PC-3 (cell line): ENCODE data around the gene SEC61A2. TPM values are rescaled to one million over a fixed set of nuclear protein-coding genes. Genes with fewer than 3 reads are reported as not detected.
A peak's percentile ranks its signal among the peaks of the same experiment; 100 is the strongest.

Experiments used
- ATAC-seq: fragments of 200-7000 bp; cut with Tn5 transposase; 2 replicates; pipeline ENCODE4 v1.9.1; 2020; ENCODE audit warnings: mild to moderate bottlenecking, moderate library complexity
- BruUV-seq: library from RNA; stranded (reverse); fragments of 400-500 nt; replicated peaks from 2 replicates; lab custom pipeline; 2021; lab: Mats Ljungman, UMichigan
- CTCF ChIA-PET: fragments of 300-600 bp; sonication (Branson Sonifier 250); formaldehyde crosslinking; loops from one replicate; lab custom pipeline; 2022; ENCODE audit warnings: antibody characterized with exemption; lab: Charles Lee
- POLR2A ChIA-PET: fragments of 300-600 bp; sonication (Branson Sonifier 250); formaldehyde crosslinking; loops from one replicate; lab custom pipeline; 2022; ENCODE audit warnings: antibody characterized with exemption; ENCODE audit not compliant: unreplicated experiment; lab: Charles Lee
- DNase-seq: peaks from one replicate; pipeline ENCODE4 v3.0.0-alpha.2; 2015
- H2AFZ ChIP-seq: fragments of 300-600 bp; sonication (generic); 2 replicates; pipeline ENCODE4 v1.6.0; 2016; ENCODE audit warnings: antibody characterized with exemption, low read length
- H3F3A ChIP-seq: fragments of 300-600 bp; sonication (generic); one replicate; pipeline ENCODE4 v1.6.0; 2017; ENCODE audit warnings: antibody characterized with exemption, low read length, control low read depth, mild to moderate bottlenecking; ENCODE audit not compliant: unreplicated experiment
- H3K27ac ChIP-seq: fragments of 300-600 bp; sonication (generic); 2 replicates; pipeline ENCODE4 v1.5.1; 2016; ENCODE audit warnings: mild to moderate bottlenecking, low read length
- H3K27me3 ChIP-seq: fragments of 300-600 bp; sonication (generic); 2 replicates; pipeline ENCODE4 v1.6.1; 2016; ENCODE audit warnings: low read length, mixed read lengths
- H3K36me3 ChIP-seq: fragments of 300-600 bp; sonication (generic); 2 replicates; pipeline ENCODE4 v1.6.1; 2016; ENCODE audit warnings: low read depth, mixed run types, low read length, mixed read lengths
- H3K4me1 ChIP-seq: fragments of 300-600 bp; sonication (generic); 2 replicates; pipeline ENCODE4 v1.5.1; 2016; ENCODE audit warnings: low read length; ENCODE audit not compliant: insufficient read depth
- H3K4me2 ChIP-seq: fragments of 300-600 bp; sonication (generic); 2 replicates; pipeline ENCODE4 v1.6.0; 2016; ENCODE audit warnings: low read length
- H3K4me3 ChIP-seq: fragments of 300-600 bp; sonication (generic); 2 replicates; pipeline ENCODE4 v1.5.1; 2016; ENCODE audit warnings: mild to moderate bottlenecking, low read length, mixed read lengths
- H3K79me2 ChIP-seq: fragments of 300-600 bp; sonication (generic); 2 replicates; pipeline ENCODE4 v1.6.1; 2017; ENCODE audit warnings: low read length, mixed read lengths
- H3K9ac ChIP-seq: fragments of 300-600 bp; sonication (generic); 2 replicates; pipeline ENCODE4 v1.6.0; 2016; ENCODE audit warnings: mild to moderate bottlenecking, low read length
- H3K9me2 ChIP-seq: fragments of 300-600 bp; sonication (generic); replicated peaks from 2 replicates; pipeline ENCODE4 v1.6.1; 2016; ENCODE audit warnings: mixed run types, low read length, mixed read lengths
- H3K9me3 ChIP-seq: fragments of 300-600 bp; sonication (generic); 2 replicates; pipeline ENCODE4 v1.6.1; 2016; ENCODE audit warnings: low read length, mixed read lengths
- H4K20me1 ChIP-seq: fragments of 300-600 bp; sonication (generic); 2 replicates; pipeline ENCODE4 v1.6.1; 2016; ENCODE audit warnings: low read length, mixed read lengths
- CTCF ChIP-seq: fragments of 300-600 bp; sonication (generic); conservative IDR thresholded peaks from 2 replicates; pipeline ENCODE4 v1.5.1; 2017; ENCODE audit warnings: antibody characterized with exemption, low read depth, mild to moderate bottlenecking, low read length
- EZH2 ChIP-seq: fragments of 300-600 bp; sonication (generic); IDR thresholded peaks from one replicate; pipeline ENCODE4 v1.6.1; 2017; ENCODE audit warnings: antibody characterized with exemption, mild to moderate bottlenecking, low read length; ENCODE audit not compliant: unreplicated experiment
- EZH2phosphoT487 ChIP-seq: fragments of 300-600 bp; sonication (generic); IDR thresholded peaks from 2 replicates; pipeline ENCODE4 v1.6.1; 2018; ENCODE audit warnings: mild to moderate bottlenecking, antibody characterized with exemption, low read length, borderline replicate concordance
- intact Hi-C: fragments of 100-400 bp; cut with micrococcal nuclease; formaldehyde crosslinking; loops from 2 replicates; pipeline ENCODE4 v1.9.0; 2023
- total RNA-seq: library from RNA; depleted of rRNA; stranded (reverse); fragments of >200 nt; gene quantifications from 2 replicates; pipeline ENCODE4 v1.2.3, GENCODE V29; 2014

The SEC61A2 gene
- total RNA-seq, 1 experiment from 2014 or later: 5.5 TPM

- ATAC-seq (peak; percentile 91), DNase-seq (peak; percentile 72)
- Histone ChIP-seq H3F3A (no peaks in the 10 kb centered on the region), H3K4me3 (peak within 1 kb of the TSS; percentile 98), H3K4me1 (peaks cover 11% of the 10 kb centered on the region; the same call in 1 of the 2 replicates), H3K27ac (peak within 1 kb of the TSS; percentile 77), H3K4me2 (peak within 1 kb of the TSS; percentile 90), H3K27me3 (no peaks in the 10 kb centered on the region), H4K20me1 (peaks cover 4% of the 10 kb centered on the region; the same call in 1 of the 2 replicates), H2AFZ (peak within 1 kb of the TSS; percentile 89), H3K36me3 (peaks cover 7% of the 10 kb centered on the region; the same call in 1 of the 2 replicates), H3K9me3 (no peaks in the 10 kb centered on the region), H3K9me2 (no peaks in the 10 kb centered on the region), H3K9ac (peak within 1 kb of the TSS; percentile 93), H3K79me2 (peaks cover 83% of the 10 kb centered on the region)
- POLR2A ChIA-PET: interaction anchor here (0.6 to 1.1 kb wide), 2 partner anchors 25 to 438 kb away, joined by 3 to 9 read pairs; no protein-coding TSS in a partner anchor
- CTCF ChIA-PET: no interaction called here
- TF ChIP-seq EZH2: no peak
- no peak for TF ChIP-seq EZH2phosphoT487
- no peak for TF ChIP-seq CTCF
- BruUV-seq: no TSS peak
- intact Hi-C loops: no loop called here
Measured at GRCh38 chr10:12195603-12196506, 66.4 kb downstream of the SEC61A2 start, which contains the start of the genes CDC123 and NUDT5. Gene CDC123 (plus strand): TSS chr10:12196188. CDS start chr10:12196246, 58 bp downstream. Gene NUDT5 (minus strand): TSS chr10:12195891. CDS start chr10:12186291, 9,600 bp downstream.

DNA sequence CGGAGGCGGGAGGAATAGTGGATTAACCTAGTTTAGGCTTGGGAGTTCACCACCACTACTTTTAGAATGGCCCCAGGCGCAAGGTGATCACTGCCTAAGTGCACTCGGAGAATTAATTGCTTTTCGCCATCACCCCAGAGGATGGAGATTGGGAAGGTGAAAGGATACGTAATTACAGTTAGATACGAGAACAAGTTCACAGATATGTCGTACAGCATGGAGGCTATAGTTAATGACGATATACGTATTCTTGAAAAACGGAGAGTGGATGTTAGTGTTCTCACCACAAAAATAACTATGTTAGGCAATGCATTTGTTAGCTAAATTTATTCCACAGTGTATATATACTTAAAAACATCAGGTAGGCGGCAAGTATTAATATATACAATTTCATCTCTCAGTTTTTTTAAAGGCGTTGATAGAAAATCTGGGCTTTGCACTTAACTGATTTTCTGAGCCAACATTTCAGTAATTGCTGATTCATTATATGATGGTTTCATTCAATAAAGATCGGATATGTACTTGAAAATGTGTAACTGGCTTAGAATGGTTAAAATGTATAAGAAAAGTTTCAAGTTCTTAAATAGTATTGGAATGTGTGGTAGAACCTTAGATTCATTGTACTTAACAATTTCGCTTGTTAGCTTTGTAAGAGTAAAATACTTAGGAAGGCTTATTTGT, 67.2 kb downstream of the SEC61A2 start:
- H2AFZ ChIP-seq: peak overlapping the region; percentile 89
- DNase-seq: no peak
- CTCF ChIA-PET: no interaction called here
- H3K9ac ChIP-seq: peak overlapping the region; percentile 93
- TF ChIP-seq EZH2 (no peak), EZH2phosphoT487 (no peak)
- H3K4me3 ChIP-seq: peak overlapping the region; percentile 98
- no peaks in the 10 kb centered on the region for H3F3A ChIP-seq
- peaks cover 85% of the 10 kb centered on the region for H3K79me2 ChIP-seq
- no peaks in the 10 kb centered on the region for H3K9me2 ChIP-seq
- H3K36me3 ChIP-seq: peaks cover 7% of the 10 kb centered on the region; the same call in 1 of the 2 replicates
- POLR2A ChIA-PET: interaction anchor here (1.1 kb wide), 1 partner anchor 24 kb away, joined by 9 read pairs; no protein-coding TSS in a partner anchor
- intact Hi-C loops: no loop called here
- ATAC-seq: no peak; the same call in 1 of the 2 replicates
- peak overlapping the region; percentile 77 for H3K27ac ChIP-seq
- BruUV-seq: TSS peak; percentile 73
- peaks cover 4% of the 10 kb centered on the region; the same call in 1 of the 2 replicates for H4K20me1 ChIP-seq
- H3K27me3 ChIP-seq: no peaks in the 10 kb centered on the region
- H3K9me3 ChIP-seq: no peaks in the 10 kb centered on the region
- peaks cover 11% of the 10 kb centered on the region; the same call in 1 of the 2 replicates for H3K4me1 ChIP-seq
- H3K4me2 ChIP-seq: peak overlapping the region; percentile 90

DNA sequence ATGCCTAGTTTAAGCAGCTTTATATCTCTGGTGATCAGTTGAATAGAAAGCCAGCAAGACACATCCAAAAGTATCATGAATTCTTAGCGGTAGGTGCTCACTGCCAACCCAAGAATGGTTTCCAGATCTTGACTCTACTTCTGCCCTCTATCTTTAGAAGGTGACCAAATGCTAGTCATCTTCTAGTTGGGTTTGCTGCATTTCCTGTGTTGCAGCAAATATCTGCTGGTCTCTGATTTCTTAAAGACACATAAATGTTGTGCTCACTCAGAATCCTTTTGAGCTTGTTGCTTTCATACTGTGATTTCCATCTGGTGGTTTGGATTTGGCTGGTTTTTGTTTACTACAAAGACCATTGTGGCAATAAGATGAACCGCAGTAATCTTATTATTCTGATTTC, 68.7 kb downstream of the SEC61A2 start:
- Histone ChIP-seq H3K4me3 (peak overlapping the region; percentile 98), H3K79me2 (peaks cover 73% of the 10 kb centered on the region), H3K27ac (no peak overlapping the region), H3K9ac (no peak overlapping the region), H2AFZ (no peak overlapping the region), H3K4me2 (peak overlapping the region; percentile 90), H3K9me2 (no peaks in the 10 kb centered on the region), H3F3A (no peaks in the 10 kb centered on the region), H3K27me3 (no peaks in the 10 kb centered on the region), H3K9me3 (no peaks in the 10 kb centered on the region), H4K20me1 (peaks cover 4% of the 10 kb centered on the region; the same call in 1 of the 2 replicates), H3K4me1 (peaks cover 11% of the 10 kb centered on the region; the same call in 1 of the 2 replicates), H3K36me3 (peaks cover 7% of the 10 kb centered on the region; the same call in 1 of the 2 replicates)
- no peak for DNase-seq
- CTCF ChIA-PET: no interaction called here
- intact Hi-C loops: no loop called here
- ATAC-seq: no peak
- BruUV-seq: no TSS peak
- TF ChIP-seq CTCF (no peak), EZH2 (no peak), EZH2phosphoT487 (no peak)
- POLR2A ChIA-PET: no interaction called here
